GM12878 (cell line): ENCODE data around the gene ZNF668.

Source experiments
- CTCF ChIP-seq, 3 experiments: IDR thresholded peaks in 2 of 3; conservative IDR thresholded peaks in 1 of 3; 2 replicates each; pipeline ENCODE4 v1.5.1; 2011; ENCODE audit warnings: low read depth in 3 of 3, low read length in 3 of 3, mild to moderate bottlenecking in 3 of 3, control low read depth in 2 of 3, moderate library complexity in 2 of 3, inconsistent platforms in 1 of 3, mixed read lengths in 1 of 3; ENCODE audit not compliant: control insufficient read depth in 2 of 3, insufficient read depth in 1 of 3; ENCODE audit errors: extremely low read depth in 1 of 3
- POLR2AphosphoS5 ChIP-seq: IDR thresholded peaks from 2 replicates; pipeline ENCODE4 v1.6.1; 2011; ENCODE audit warnings: mild to moderate bottlenecking, low read length, inconsistent platforms
- SIN3A ChIP-seq: IDR thresholded peaks from 2 replicates; pipeline ENCODE4 v1.6.1; 2012; ENCODE audit warnings: low read depth, low read length, improper control_type of control experiment
- SUZ12 ChIP-seq: fragments of 200-600 bp; sonication (generic); IDR thresholded peaks from one replicate; pipeline ENCODE4 v1.6.1; 2018; ENCODE audit warnings: antibody characterized with exemption, mild to moderate bottlenecking; ENCODE audit not compliant: unreplicated experiment
- USF2 ChIP-seq: IDR thresholded peaks from 2 replicates; pipeline ENCODE4 v1.6.1; 2011; ENCODE audit warnings: low read depth, low read length, improper control_type of control experiment, borderline replicate concordance

- TF ChIP-seq CTCF (IDR thresholded peaks at IDR 0.05 in 2 of 3, conservative IDR thresholded peaks at IDR 0.05 in 1 of 3; ENCODE audit: control insufficient read depth in 2 of 3, extremely low read depth in 1 of 3, insufficient read depth in 1 of 3, low read depth in 3 of 3, low read length in 3 of 3) (no peak), POLR2AphosphoS5 (no peak), SIN3A (no peak), SUZ12 (no peak), USF2 (no peak)
Observed at GRCh38 chr16:31023252-31023602, 50.8 kb downstream of the ZNF668 start.
